HepG2 (cell line): Measurements from ENCODE around the gene ZNF500. TPM values are rescaled to one million over a fixed set of nuclear protein-coding genes. Genes with fewer than 3 reads are reported as not detected.

Experiments used
- ATM ChIP-seq: fragments of 450-650 bp; IDR thresholded peaks from 2 replicates; pipeline ENCODE4 v1.7.1; 2017; ENCODE audit warnings: mild to moderate bottlenecking, borderline replicate concordance
- HHEX ChIP-seq: IDR thresholded peaks from 2 replicates; pipeline ENCODE4 v1.6.1; 2016; ENCODE audit warnings: control low read depth
- HMGA1 ChIP-seq: sonication (generic); formaldehyde crosslinking; conservative IDR thresholded peaks from 2 replicates; pipeline ENCODE4 v1.4.0; 2020; ENCODE audit warnings: missing genetic modification reagents
- ISX ChIP-seq: sonication (generic); formaldehyde crosslinking; conservative IDR thresholded peaks from 2 replicates; pipeline ENCODE4 v1.5.0; 2020; ENCODE audit warnings: missing genetic modification reagents
- MAFK ChIP-seq, 2 experiments: IDR thresholded peaks in 1 of 2; conservative IDR thresholded peaks in 1 of 2; 2 replicates each; pipeline ENCODE4 v1.6.1; 2011; ENCODE audit warnings: improper control_type of control experiment in 2 of 2, low read length in 2 of 2
- MED1 ChIP-seq: sonication (generic); formaldehyde crosslinking; IDR thresholded peaks from 2 replicates; pipeline ENCODE4 v1.4.0; 2020; ENCODE audit warnings: missing genetic modification reagents
- RBM39 ChIP-seq: fragments of 200-400 bp; formaldehyde crosslinking; IDR thresholded peaks from one replicate; pipeline ENCODE4 v1.6.1; 2018; ENCODE audit warnings: antibody characterized with exemption, mild to moderate bottlenecking, low read depth, low read length; ENCODE audit not compliant: poor library complexity, severe bottlenecking
- SETDB1 ChIP-seq: sonication (generic); formaldehyde crosslinking; IDR thresholded peaks from 2 replicates; pipeline ENCODE4 v1.5.1; 2020; ENCODE audit warnings: missing genetic modification reagents, mild to moderate bottlenecking, borderline replicate concordance
- ZBTB7A ChIP-seq: sonication (generic); formaldehyde crosslinking; IDR thresholded peaks from 2 replicates; pipeline ENCODE4 v1.8.0; 2022; ENCODE audit warnings: mild to moderate bottlenecking, missing genetic modification reagents
- ZNF552 ChIP-seq: sonication (generic); formaldehyde crosslinking; IDR thresholded peaks from 2 replicates; pipeline ENCODE4 v1.9.0; 2022; ENCODE audit warnings: missing genetic modification reagents, mild to moderate bottlenecking, borderline replicate concordance
- ZNF563 ChIP-seq: sonication (generic); formaldehyde crosslinking; IDR thresholded peaks from 2 replicates; pipeline ENCODE4 v1.8.0; 2022; ENCODE audit warnings: mild to moderate bottlenecking, moderate library complexity, missing genetic modification reagents
- ZNF792 ChIP-seq: IDR thresholded peaks from 2 replicates; pipeline ENCODE4 v1.6.1; 2016
- ZSCAN22 ChIP-seq: sonication (generic); formaldehyde crosslinking; IDR thresholded peaks from 2 replicates; pipeline ENCODE4 v1.4.0; 2020; ENCODE audit warnings: mild to moderate bottlenecking, missing genetic modification reagents
- ZSCAN25 ChIP-seq: sonication (generic); formaldehyde crosslinking; IDR thresholded peaks from 2 replicates; pipeline ENCODE4 v1.8.0; 2022; ENCODE audit warnings: mild to moderate bottlenecking, missing genetic modification reagents
- polyA plus RNA-seq, 8 experiments: library from polyadenylated mRNA; depleted of rRNA in 3 of 8; stranded (reverse) in 7 of 8; unstranded in 1 of 8; fragments of >200 nt; fragmentation: Illumina TruSeq in 4 of 8; extraction: Trizol in 4 of 8; gene quantifications; 2 replicates each; pipeline versions ENCODE4 v1.2.1 to v1.2.3, GENCODE V29; 2011 to 2016; ENCODE audit warnings: low read depth in 4 of 8, missing spikeins in 1 of 8, mixed read lengths in 1 of 8; ENCODE audit not compliant: insufficient read depth in 1 of 8
- total RNA-seq, 5 experiments: library from RNA; depleted of rRNA; stranded (reverse); fragments of >200 nt; fragmentation: Illumina TruSeq; extraction: Trizol; gene quantifications; 2 replicates each; pipeline ENCODE4 v1.2.3, GENCODE V29; 2016; ENCODE audit warnings: low read depth in 1 of 5
- TF ChIP-seq, protein P1 (sequence below): sonication (generic); formaldehyde crosslinking; IDR thresholded peaks from 2 replicates; pipeline ENCODE4 v1.5.1; 2020; ENCODE audit warnings: mild to moderate bottlenecking, missing genetic modification reagents, moderate library complexity
- TF ChIP-seq, protein P2 (sequence below): IDR thresholded peaks from 2 replicates; pipeline ENCODE4 v1.4.0; 2020; ENCODE audit warnings: mild to moderate bottlenecking, missing genetic modification reagents
- TF ChIP-seq, protein P3 (sequence below): sonication (generic); formaldehyde crosslinking; IDR thresholded peaks from 2 replicates; pipeline ENCODE4 v1.8.1; 2022; ENCODE audit warnings: low read depth, mild to moderate bottlenecking, missing genetic modification reagents
- TF ChIP-seq, protein P4 (sequence below): sonication (generic); formaldehyde crosslinking; IDR thresholded peaks from 2 replicates; pipeline ENCODE4 v1.8.1; 2023; ENCODE audit warnings: mild to moderate bottlenecking, moderate library complexity, missing genetic modification reagents

ZNF500 gene
- total and polyA plus RNA-seq, 2 of the 13 experiments (the other 11 are each of a cell fraction or from before 2014, with no cell fraction given): 6.1 to 12.2 TPM

DNA sequence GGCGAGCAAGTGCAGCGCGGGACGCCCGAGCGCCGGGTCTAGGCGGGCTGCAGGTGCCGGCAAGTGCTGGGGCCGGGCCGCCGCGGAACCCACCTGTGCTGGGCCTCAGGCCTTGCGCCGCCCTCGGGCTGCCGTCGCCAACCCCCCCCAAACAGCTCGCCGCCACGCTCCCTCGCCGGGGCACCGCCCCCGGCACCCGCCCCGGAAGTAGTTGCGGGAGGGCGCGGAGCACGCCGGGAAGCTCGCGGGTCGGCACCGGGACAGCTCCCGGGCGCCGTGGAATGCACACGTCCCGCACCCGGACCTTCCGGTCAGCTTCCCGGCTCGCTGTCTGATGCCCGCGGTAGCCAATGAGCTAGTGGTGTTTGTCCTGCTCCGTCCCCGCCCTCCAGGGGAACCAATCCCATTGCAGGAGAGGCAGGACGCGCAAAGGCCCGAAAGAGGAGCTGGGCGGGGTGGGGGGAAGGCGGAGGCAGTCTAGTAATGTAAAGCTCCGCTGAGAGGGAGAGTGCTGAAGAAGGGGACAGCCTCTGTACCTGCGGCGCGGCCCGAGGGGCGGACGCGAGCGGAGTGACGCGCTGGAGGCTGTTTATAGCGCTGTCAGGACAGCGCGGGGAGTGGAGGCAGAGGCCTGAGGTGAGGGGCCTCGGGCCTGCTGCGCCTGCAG is 32.8 kb downstream of the ZNF500 start, which contains the start of the genes ANKS3 and DNAAF8 (continued):
- TF ChIP-seq, protein P1, sequence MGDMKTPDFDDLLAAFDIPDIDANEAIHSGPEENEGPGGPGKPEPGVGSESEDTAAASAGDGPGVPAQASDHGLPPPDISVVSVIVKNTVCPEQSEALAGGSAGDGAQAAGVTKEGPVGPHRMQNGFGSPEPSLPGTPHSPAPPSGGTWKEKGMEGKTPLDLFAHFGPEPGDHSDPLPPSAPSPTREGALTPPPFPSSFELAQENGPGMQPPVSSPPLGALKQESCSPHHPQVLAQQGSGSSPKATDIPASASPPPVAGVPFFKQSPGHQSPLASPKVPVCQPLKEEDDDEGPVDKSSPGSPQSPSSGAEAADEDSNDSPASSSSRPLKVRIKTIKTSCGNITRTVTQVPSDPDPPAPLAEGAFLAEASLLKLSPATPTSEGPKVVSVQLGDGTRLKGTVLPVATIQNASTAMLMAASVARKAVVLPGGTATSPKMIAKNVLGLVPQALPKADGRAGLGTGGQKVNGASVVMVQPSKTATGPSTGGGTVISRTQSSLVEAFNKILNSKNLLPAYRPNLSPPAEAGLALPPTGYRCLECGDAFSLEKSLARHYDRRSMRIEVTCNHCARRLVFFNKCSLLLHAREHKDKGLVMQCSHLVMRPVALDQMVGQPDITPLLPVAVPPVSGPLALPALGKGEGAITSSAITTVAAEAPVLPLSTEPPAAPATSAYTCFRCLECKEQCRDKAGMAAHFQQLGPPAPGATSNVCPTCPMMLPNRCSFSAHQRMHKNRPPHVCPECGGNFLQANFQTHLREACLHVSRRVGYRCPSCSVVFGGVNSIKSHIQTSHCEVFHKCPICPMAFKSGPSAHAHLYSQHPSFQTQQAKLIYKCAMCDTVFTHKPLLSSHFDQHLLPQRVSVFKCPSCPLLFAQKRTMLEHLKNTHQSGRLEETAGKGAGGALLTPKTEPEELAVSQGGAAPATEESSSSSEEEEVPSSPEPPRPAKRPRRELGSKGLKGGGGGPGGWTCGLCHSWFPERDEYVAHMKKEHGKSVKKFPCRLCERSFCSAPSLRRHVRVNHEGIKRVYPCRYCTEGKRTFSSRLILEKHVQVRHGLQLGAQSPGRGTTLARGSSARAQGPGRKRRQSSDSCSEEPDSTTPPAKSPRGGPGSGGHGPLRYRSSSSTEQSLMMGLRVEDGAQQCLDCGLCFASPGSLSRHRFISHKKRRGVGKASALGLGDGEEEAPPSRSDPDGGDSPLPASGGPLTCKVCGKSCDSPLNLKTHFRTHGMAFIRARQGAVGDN (CRISPR knock-in tag): peak; percentile 97
- TF ChIP-seq HHEX (CRISPR knock-in tag) (no peak), ZNF563 (peak; percentile 84), ISX (no peak), HMGA1 (no peak), ZSCAN25 (CRISPR knock-in tag) (peak; percentile 26; the same call in 1 of the 2 replicates), ATM (no peak), ZNF552 (CRISPR knock-in tag) (no peak), ZBTB7A (CRISPR knock-in tag) (0 out of 2 replicates have a peak, but pooled peaks have one; percentile 47), MAFK (conservative IDR thresholded peaks at IDR 0.05 in 1 of 2, IDR thresholded peaks at IDR 0.05 in 1 of 2; ENCODE audit: low read length in 2 of 2) (no peak), ZSCAN22 (CRISPR knock-in tag) (no peak), SETDB1 (CRISPR knock-in tag) (no peak), ZNF792 (CRISPR knock-in tag) (no peak), MED1 (CRISPR knock-in tag) (peak; percentile 75), RBM39 (peak; percentile 30)
- TF ChIP-seq, protein P2, sequence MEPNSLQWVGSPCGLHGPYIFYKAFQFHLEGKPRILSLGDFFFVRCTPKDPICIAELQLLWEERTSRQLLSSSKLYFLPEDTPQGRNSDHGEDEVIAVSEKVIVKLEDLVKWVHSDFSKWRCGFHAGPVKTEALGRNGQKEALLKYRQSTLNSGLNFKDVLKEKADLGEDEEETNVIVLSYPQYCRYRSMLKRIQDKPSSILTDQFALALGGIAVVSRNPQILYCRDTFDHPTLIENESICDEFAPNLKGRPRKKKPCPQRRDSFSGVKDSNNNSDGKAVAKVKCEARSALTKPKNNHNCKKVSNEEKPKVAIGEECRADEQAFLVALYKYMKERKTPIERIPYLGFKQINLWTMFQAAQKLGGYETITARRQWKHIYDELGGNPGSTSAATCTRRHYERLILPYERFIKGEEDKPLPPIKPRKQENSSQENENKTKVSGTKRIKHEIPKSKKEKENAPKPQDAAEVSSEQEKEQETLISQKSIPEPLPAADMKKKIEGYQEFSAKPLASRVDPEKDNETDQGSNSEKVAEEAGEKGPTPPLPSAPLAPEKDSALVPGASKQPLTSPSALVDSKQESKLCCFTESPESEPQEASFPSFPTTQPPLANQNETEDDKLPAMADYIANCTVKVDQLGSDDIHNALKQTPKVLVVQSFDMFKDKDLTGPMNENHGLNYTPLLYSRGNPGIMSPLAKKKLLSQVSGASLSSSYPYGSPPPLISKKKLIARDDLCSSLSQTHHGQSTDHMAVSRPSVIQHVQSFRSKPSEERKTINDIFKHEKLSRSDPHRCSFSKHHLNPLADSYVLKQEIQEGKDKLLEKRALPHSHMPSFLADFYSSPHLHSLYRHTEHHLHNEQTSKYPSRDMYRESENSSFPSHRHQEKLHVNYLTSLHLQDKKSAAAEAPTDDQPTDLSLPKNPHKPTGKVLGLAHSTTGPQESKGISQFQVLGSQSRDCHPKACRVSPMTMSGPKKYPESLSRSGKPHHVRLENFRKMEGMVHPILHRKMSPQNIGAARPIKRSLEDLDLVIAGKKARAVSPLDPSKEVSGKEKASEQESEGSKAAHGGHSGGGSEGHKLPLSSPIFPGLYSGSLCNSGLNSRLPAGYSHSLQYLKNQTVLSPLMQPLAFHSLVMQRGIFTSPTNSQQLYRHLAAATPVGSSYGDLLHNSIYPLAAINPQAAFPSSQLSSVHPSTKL: peak; percentile 57; the same call in 1 of the 2 replicates
- TF ChIP-seq, protein P3, sequence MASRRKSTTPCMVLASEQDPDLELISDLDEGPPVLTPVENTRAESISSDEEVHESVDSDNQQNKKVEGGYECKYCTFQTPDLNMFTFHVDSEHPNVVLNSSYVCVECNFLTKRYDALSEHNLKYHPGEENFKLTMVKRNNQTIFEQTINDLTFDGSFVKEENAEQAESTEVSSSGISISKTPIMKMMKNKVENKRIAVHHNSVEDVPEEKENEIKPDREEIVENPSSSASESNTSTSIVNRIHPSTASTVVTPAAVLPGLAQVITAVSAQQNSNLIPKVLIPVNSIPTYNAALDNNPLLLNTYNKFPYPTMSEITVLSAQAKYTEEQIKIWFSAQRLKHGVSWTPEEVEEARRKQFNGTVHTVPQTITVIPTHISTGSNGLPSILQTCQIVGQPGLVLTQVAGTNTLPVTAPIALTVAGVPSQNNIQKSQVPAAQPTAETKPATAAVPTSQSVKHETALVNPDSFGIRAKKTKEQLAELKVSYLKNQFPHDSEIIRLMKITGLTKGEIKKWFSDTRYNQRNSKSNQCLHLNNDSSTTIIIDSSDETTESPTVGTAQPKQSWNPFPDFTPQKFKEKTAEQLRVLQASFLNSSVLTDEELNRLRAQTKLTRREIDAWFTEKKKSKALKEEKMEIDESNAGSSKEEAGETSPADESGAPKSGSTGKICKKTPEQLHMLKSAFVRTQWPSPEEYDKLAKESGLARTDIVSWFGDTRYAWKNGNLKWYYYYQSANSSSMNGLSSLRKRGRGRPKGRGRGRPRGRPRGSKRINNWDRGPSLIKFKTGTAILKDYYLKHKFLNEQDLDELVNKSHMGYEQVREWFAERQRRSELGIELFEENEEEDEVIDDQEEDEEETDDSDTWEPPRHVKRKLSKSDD: peak; percentile 73
- TF ChIP-seq, protein P4, sequence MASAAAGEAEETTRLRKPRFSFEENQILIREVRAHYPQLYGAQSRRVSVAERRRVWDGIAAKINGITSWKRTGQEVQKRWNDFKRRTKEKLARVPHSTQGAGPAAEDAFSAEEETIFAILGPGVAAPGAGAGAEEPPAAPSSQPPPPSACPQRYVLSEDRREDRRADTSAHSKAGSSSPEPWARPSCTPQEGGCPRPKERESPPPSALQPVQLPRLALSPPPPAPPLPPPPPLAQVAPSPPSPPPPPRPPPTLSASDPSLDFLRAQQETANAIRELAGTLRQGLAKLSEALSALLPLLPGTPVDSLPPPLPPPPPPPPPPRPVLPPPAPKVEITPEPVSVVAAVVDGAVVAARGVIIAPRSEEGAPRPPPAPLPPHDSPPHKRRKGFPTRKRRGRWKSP (CRISPR knock-in tag): peak; percentile 25; the same call in 1 of the 2 replicates
